Muscle of back (tissue), 11 donors: ENCODE data around the gene DHCR7. TPM values are rescaled to one million over a fixed set of nuclear protein-coding genes. Genes with fewer than 3 reads are reported as not detected.

Experiments used
- DNase-seq, 3 donors: peaks; one replicate each; pipeline versions ENCODE4 v3.0.0 to v3.0.0-alpha.2; 2013
- polyA plus RNA-seq, 10 donors: library from polyadenylated mRNA; unstranded; fragments of 120-200 nt; gene quantifications; one replicate each; pipeline ENCODE4 v1.2.1, GENCODE V29; 2013; ENCODE audit not compliant: insufficient read length in 10 of 10

DHCR7 gene
- polyA plus RNA-seq, 10 donors: 9.3 to 19.6 (median 13.4) TPM

- DNase-seq: no peak
These were observed 11.0 kb upstream of the DHCR7 start for GRCh38 chr11:71459076-71459766.

GRCh38 chr11:71458146-71459070 lies 10.2 kb upstream of the DHCR7 start:
- no peak for DNase-seq

GRCh38 chr11:71456831-71457230 lies 8.6 kb upstream of the DHCR7 start:
- DNase-seq: no peak

- no peak for DNase-seq
These were observed 8.1 kb upstream of the DHCR7 start for GRCh38 chr11:71456294-71456693.

- DNase-seq: no peak
These were observed 6.4 kb upstream of the DHCR7 start for GRCh38 chr11:71454470-71455113.

GRCh38 chr11:71453918-71454304 lies 5.7 kb upstream of the DHCR7 start:
- DNase-seq: no peak

DNA sequence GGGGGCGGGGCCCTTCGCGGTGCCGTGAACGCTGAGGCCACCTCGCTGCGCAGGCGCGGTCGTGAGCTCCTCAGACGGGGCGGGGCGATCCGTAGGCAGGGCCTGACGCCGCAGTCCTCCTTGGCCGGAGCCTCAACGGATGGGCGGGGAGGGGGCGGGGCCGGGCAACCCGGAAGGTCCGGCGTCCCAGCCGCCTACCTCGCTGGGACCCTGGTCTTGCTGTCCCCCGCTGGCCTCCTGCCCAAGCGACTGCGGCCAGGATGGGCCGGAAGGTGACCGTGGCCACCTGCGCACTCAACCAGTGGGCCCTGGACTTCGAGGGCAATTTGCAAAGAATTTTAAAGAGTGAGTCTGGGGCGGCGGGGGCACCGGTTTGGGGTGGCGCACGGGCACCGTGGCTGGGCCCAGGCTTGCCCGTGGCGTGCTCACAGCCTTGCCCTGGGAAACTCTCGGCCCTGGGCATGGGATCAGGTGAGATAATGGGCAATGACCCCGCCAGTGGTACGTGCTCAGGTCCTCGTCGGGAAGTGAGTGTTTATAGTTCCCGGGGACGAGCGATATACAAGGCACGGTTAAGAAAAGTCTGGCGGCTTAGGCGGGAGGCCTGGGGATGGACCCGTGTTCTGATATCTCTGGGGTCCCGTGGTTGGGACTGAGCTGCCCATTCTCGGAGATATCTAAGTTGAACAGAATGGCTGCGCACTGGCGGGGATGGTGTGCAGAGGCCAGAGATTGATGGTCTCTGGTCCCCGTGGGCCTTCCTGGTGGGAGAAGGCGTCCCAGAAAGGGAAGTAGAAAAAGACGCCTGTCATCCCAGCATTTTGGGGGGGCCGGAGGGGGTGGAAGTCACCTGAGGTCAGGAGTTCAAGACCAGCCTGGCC lies 5.1 kb upstream of the DHCR7 start, which contains the start of gene NADSYN1:
TSS of gene NADSYN1 (plus strand) at position 167 of the 881 bp plus-strand sequence. CDS start at position 261, 94 bp downstream.
- DNase-seq: peak; percentile 94 to 98 (median 97)

DNA sequence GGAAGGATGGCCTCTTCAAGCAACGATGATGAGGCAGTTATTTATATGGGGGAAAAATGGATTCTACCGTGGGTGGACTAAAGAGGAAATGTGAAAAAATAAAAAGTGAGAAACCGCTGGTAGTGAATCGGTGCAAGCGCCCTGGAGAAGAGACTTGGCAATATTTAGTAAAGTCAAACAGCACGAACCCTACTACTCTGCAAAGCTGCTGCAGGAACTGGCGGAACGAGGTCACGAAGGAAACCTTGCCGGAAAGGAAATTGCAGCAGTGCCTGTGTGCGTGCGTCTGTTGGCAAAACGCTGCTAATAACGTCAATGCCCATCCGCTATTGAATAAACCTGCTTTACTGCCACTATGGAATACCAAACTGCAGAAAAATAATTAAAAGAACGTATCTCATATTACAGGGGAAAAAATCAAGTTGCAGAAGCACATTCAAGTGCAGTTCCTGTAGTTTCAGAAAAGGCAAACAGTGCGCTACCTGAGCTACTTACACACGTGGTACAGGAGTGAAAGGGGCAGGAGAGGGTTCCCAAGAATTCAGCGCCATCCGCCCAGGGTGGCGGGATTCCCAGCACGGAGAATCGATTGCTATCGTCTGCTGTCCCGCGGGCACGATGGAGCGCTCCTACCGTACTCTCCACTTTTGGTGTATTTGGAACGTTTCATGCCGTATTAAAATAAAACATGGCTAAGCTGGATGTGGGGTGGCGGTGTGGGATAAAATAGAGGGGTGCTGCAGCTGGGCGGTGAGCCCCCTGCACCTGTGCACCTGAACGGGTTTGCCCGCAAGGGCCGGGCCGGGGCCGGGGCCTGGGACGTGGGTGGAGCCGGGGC lies 4.2 kb upstream of the DHCR7 start:
- peak in 2 of 3 donors; percentile 33 to 56 for DNase-seq

DNA sequence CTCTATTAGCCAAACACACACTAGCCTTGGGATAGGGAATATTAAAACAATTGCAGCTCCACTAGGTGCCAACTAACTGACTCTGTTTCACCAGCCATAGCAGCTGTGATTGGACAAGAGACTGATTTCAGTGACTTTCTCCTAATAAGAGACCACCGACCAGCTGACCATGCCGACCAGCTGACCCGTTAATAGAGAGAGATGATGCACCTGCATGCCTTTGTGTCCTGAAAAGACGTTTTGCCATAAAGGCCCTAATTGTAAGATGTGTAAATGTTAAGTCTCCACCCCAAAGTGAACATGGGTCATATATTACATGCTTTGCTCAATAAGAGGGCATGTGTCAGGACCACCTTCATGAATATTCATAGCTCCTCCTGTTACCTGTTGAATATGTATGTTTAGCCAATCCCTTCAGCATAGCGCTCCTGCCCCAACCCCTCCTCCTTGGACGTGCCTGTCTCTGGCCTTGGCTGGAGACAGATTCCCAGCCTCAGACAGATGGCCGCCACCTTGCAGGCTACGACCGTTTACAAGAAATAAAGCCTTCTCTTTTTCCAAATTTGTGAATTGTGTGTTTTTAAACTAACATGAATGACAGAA lies 3.5 kb upstream of the DHCR7 start:
- DNase-seq: peak in 1 of 3 donors; percentile 10

- no peak for DNase-seq
These were observed 2.7 kb upstream of the DHCR7 start for GRCh38 chr11:71450939-71451338.

DNA sequence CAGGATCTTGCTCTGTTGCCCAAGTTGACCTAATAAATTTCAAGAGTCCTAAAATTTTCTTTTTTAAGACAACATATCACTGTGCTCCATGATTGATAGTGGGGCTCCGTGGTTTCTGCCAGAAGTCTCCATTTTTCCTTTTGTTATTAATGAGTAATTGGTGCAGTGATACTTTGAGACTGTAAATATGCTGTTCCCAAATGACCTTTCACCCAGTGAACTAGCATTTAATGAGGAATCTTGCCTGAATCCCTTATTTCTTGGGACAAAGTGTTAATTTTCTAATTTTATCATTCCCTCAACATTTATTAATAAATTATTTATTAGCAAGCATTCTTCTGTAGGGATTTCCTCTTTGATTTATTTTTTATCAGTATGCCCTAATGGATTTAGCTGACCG lies 2.3 kb upstream of the DHCR7 start:
- DNase-seq: no peak

- DNase-seq: no peak
These were observed 1.4 kb upstream of the DHCR7 start for GRCh38 chr11:71449596-71449995.

- peak in 2 of 3 donors; percentile 37 to 60 for DNase-seq
These were observed 369 bp downstream of the DHCR7 start for GRCh38 chr11:71447791-71448256.

GRCh38 chr11:71446942-71447688 lies 1.1 kb downstream of the DHCR7 start:
- DNase-seq: peak in 1 of 3 donors; percentile 37

- DNase-seq: no peak
These were observed 2.0 kb downstream of the DHCR7 start for GRCh38 chr11:71446150-71446549.

DNA sequence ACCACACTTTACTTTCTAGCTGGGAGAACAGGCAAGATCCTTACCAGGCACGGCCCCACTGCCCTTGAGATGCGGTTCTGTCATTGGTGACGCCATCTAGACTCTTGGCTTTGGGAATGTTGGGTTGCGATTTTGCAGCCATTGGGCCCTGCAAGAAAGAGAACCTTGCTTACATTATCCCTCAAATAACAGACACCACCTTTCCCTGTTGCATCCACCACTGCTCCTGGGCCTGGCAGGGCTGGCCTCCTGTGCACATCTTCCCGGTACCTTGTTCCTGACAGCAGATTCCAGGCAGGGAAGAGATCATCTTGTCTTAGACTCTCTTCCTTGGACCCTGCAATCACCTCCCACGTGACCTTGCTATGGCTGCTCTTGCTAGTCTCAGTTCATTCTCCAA lies 3.4 kb downstream of the DHCR7 start:
- no peak for DNase-seq

DNA sequence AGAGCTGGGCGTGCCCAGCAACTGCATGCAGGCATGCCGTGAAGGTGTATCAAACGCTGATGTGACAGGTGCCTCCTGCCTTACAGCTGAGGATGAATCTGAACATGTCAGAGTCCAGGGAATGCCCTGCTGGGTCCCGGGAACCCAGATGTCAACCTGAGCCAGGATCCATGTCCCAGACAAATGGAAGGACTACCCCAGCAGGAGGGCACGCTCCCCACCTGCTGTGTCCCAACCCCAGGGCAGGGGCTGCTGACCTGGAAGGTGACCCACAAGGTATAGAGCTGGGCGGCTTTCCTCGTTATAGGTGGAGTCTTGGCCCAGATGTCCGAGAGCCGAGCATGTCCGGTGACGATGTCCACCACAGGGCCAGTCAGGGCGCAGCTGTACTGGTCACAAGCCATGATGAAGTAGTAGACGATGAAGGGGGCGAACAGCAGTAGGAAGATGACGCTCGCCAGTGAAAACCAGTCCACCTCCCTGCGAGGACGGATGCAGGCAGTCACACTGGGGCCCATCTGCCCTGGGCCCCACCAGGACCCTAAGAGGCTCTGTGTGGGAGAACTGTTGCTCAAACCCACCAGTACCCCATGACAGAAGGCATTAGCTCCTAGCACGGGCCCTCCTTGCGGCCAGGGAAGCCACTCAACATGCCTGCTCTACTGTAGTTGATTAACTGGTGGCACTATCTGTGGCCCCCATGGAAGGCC lies 4.3 kb downstream of the DHCR7 start:
- no peak for DNase-seq

- DNase-seq: no peak
These were observed 5.3 kb downstream of the DHCR7 start for GRCh38 chr11:71442880-71443279.
